WERI-Rb-1 (cell line): ENCODE results near the gene FAM184B.
"Not testable (repeated sequence)": the region's sequence is repeated elsewhere in the genome, so short reads cannot be mapped to it uniquely, and the experiment has no call there.

ENCODE experiments used
- DNase-seq: peaks from one replicate; pipeline ENCODE4 v3.0.0-alpha.2; 2020
- H3K27ac ChIP-seq: fragments of 250-450 bp; sonication (Bioruptor Pico); 2 replicates; pipeline ENCODE4 v1.5.1; 2020; ENCODE audit warnings: mild to moderate bottlenecking, moderate library complexity
- H3K27me3 ChIP-seq: fragments of 250-450 bp; sonication (Bioruptor Pico); 2 replicates; pipeline ENCODE4 v1.5.1; 2021; ENCODE audit warnings: mild to moderate bottlenecking, low read depth, moderate library complexity; ENCODE audit not compliant: insufficient read depth, severe bottlenecking
- H3K36me3 ChIP-seq: fragments of 250-450 bp; sonication (Bioruptor Pico); 2 replicates; pipeline ENCODE4 v1.5.1; 2020; ENCODE audit warnings: mild to moderate bottlenecking, moderate library complexity
- H3K4me3 ChIP-seq: 2 replicates; pipeline ENCODE4 v1.5.1; 2011; ENCODE audit warnings: low read depth, mild to moderate bottlenecking, control low read depth, low read length
- H3K9me3 ChIP-seq: fragments of 250-450 bp; sonication (Bioruptor Pico); 2 replicates; pipeline ENCODE4 v1.5.1; 2021; ENCODE audit warnings: mild to moderate bottlenecking, moderate library complexity; ENCODE audit not compliant: severe bottlenecking
- CTCF ChIP-seq: IDR thresholded peaks from 2 replicates; pipeline ENCODE4 v1.5.1; 2011; ENCODE audit warnings: low read depth, mild to moderate bottlenecking, control low read depth, inconsistent platforms, low read length

The FAM184B gene

GRCh38 chr4:17713779-17714178 lies 67.6 kb downstream of the FAM184B start:
- no peak overlapping the region for H3K4me3 ChIP-seq
- H3K27ac ChIP-seq, result no peak overlapping the region
- TF ChIP-seq CTCF, result no peak
- DNase-seq, result no peak
- no peaks in the 10 kb centered on the region for H3K36me3 ChIP-seq
- no peaks in the 10 kb centered on the region for H3K27me3 ChIP-seq
- H3K9me3 ChIP-seq, result no peaks in the 10 kb centered on the region

- no peak for DNase-seq
- no peak overlapping the region for H3K27ac ChIP-seq
- no peaks in the 10 kb centered on the region for H3K9me3 ChIP-seq
- no peak overlapping the region for H3K4me3 ChIP-seq
- no peaks in the 10 kb centered on the region for H3K27me3 ChIP-seq
- TF ChIP-seq CTCF, result no peak
- H3K36me3 ChIP-seq, result no peaks in the 10 kb centered on the region
These were observed 69.3 kb downstream of the FAM184B start for GRCh38 chr4:17712166-17712565.

GRCh38 chr4:17711206-17711605 lies 70.2 kb downstream of the FAM184B start:
- H3K36me3 ChIP-seq, H3K27me3 ChIP-seq, H3K4me3 ChIP-seq, DNase-seq, H3K9me3 ChIP-seq, H3K27ac ChIP-seq: not testable (repeated sequence)

GRCh38 chr4:17709763-17710068 lies 71.7 kb downstream of the FAM184B start:
- no peak for DNase-seq
- no peaks in the 10 kb centered on the region for H3K36me3 ChIP-seq
- H3K9me3 ChIP-seq, result no peaks in the 10 kb centered on the region
- peak overlapping the region; percentile 44; the same call in 1 of the 2 replicates for H3K27ac ChIP-seq
- H3K4me3 ChIP-seq, result no peak overlapping the region
- H3K27me3 ChIP-seq, result no peaks in the 10 kb centered on the region
- TF ChIP-seq CTCF, result no peak

GRCh38 chr4:17708992-17709762 lies 72.2 kb downstream of the FAM184B start:
- Histone ChIP-seq H3K27ac (peak overlapping the region; percentile 44), H3K9me3 (no peaks in the 10 kb centered on the region), H3K27me3 (no peaks in the 10 kb centered on the region), H3K4me3 (no peak overlapping the region), H3K36me3 (no peaks in the 10 kb centered on the region)
- TF ChIP-seq CTCF, result no peak
- peak; percentile 67 for DNase-seq

- no peak overlapping the region for H3K4me3 ChIP-seq
- H3K27ac ChIP-seq, result no peak overlapping the region
- no peaks in the 10 kb centered on the region for H3K27me3 ChIP-seq
- no peak for TF ChIP-seq CTCF
- DNase-seq, result no peak
- H3K9me3 ChIP-seq, result no peaks in the 10 kb centered on the region
- no peaks in the 10 kb centered on the region for H3K36me3 ChIP-seq
These were observed 73.8 kb downstream of the FAM184B start for GRCh38 chr4:17707671-17708070.
